ENCODE data around the gene CTSV. TPM values are rescaled to one million over a fixed set of nuclear protein-coding genes. Genes with fewer than 3 reads are reported as not detected.
"Not testable (repeated sequence)": the region's sequence is repeated elsewhere in the genome, so short reads cannot be mapped to it uniquely, and the experiment has no call there.

CTSV gene
- total and polyA plus RNA-seq, 2 donors (not counting 1 experiment from before 2014, with no cell fraction given): 0.25 to 0.66 TPM

- not testable (repeated sequence) for H3K9me3 ChIP-seq (ENCODE audit: control insufficient read depth, insufficient read depth, low read depth, low read length); H4K20me1 ChIP-seq (ENCODE audit: control insufficient read depth, extremely low read depth, insufficient read depth, low read length); H3K27me3 ChIP-seq (ENCODE audit: control insufficient read depth, insufficient read depth, low read length); H3K79me2 ChIP-seq (ENCODE audit: control insufficient read depth, insufficient read depth, low read length); H3K36me3 ChIP-seq (ENCODE audit: control insufficient read depth, insufficient read depth, low read length); H3K4me1 ChIP-seq (ENCODE audit: control insufficient read depth, extremely low read depth, insufficient read depth, low read length)
- peak overlapping the region; percentile 82 for H2AFZ ChIP-seq (ENCODE audit: low read length)
- peak overlapping the region; percentile 78 for H3K4me2 ChIP-seq (ENCODE audit: extremely low read depth, insufficient read depth, low read length)
- peak overlapping the region; percentile 67 for H3K27ac ChIP-seq (ENCODE audit: insufficient read depth, low read length)
- peak; percentile 65 to 74 for DNase-seq (ENCODE audit: low read depth in 2 of 2)
- H3K4me3 ChIP-seq (replicated peaks in 1 of 4; ENCODE audit: control extremely low read depth in 1 of 4, insufficient read depth in 1 of 4, low read depth in 3 of 4, low read length in 4 of 4): peak overlapping the region; percentile 54 to 64 (median 57)
- H3K9ac ChIP-seq (ENCODE audit: insufficient read depth, low read length): peak overlapping the region; percentile 42
These were observed 25.5 kb downstream of the CTSV start for GRCh38 chr9:97013151-97014132.

GRCh38 chr9:97012617-97013016 lies 26.3 kb downstream of the CTSV start:
- H3K27me3 ChIP-seq (ENCODE audit: control insufficient read depth, insufficient read depth, low read length); H2AFZ ChIP-seq (ENCODE audit: low read length); H4K20me1 ChIP-seq (ENCODE audit: control insufficient read depth, extremely low read depth, insufficient read depth, low read length); H3K4me2 ChIP-seq (ENCODE audit: extremely low read depth, insufficient read depth, low read length); H3K4me1 ChIP-seq (ENCODE audit: control insufficient read depth, extremely low read depth, insufficient read depth, low read length); H3K9me3 ChIP-seq (ENCODE audit: control insufficient read depth, insufficient read depth, low read depth, low read length); H3K79me2 ChIP-seq (ENCODE audit: control insufficient read depth, insufficient read depth, low read length); H3K36me3 ChIP-seq (ENCODE audit: control insufficient read depth, insufficient read depth, low read length); H3K27ac ChIP-seq (ENCODE audit: insufficient read depth, low read length): not testable (repeated sequence)
- peak overlapping the region; percentile 36 to 73 (median 57) for H3K4me3 ChIP-seq (replicated peaks in 1 of 4; ENCODE audit: control extremely low read depth in 1 of 4, insufficient read depth in 1 of 4, low read depth in 3 of 4, low read length in 4 of 4)
- DNase-seq (ENCODE audit: low read depth in 2 of 2): peak; percentile 5 to 15
- H3K9ac ChIP-seq (ENCODE audit: insufficient read depth, low read length): peak overlapping the region; percentile 26

- not testable (repeated sequence) for H3K9ac ChIP-seq (ENCODE audit: insufficient read depth, low read length); H2AFZ ChIP-seq (ENCODE audit: low read length); H3K4me3 ChIP-seq (replicated peaks in 1 of 4; ENCODE audit: control extremely low read depth in 1 of 4, insufficient read depth in 1 of 4, low read depth in 3 of 4, low read length in 4 of 4); H3K27me3 ChIP-seq (ENCODE audit: control insufficient read depth, insufficient read depth, low read length); H3K36me3 ChIP-seq (ENCODE audit: control insufficient read depth, insufficient read depth, low read length); H3K27ac ChIP-seq (ENCODE audit: insufficient read depth, low read length); DNase-seq (ENCODE audit: low read depth in 2 of 2); H3K4me1 ChIP-seq (ENCODE audit: control insufficient read depth, extremely low read depth, insufficient read depth, low read length); H3K9me3 ChIP-seq (ENCODE audit: control insufficient read depth, insufficient read depth, low read depth, low read length); H4K20me1 ChIP-seq (ENCODE audit: control insufficient read depth, extremely low read depth, insufficient read depth, low read length); H3K4me2 ChIP-seq (ENCODE audit: extremely low read depth, insufficient read depth, low read length)
- H3K79me2 ChIP-seq (ENCODE audit: control insufficient read depth, insufficient read depth, low read length): peaks cover 21% of the 10 kb centered on the region
These were observed 36.7 kb downstream of the CTSV start for GRCh38 chr9:97002195-97002594.

- H3K4me3 ChIP-seq (replicated peaks in 1 of 4; ENCODE audit: control extremely low read depth in 1 of 4, insufficient read depth in 1 of 4, low read depth in 3 of 4, low read length in 4 of 4); H4K20me1 ChIP-seq (ENCODE audit: control insufficient read depth, extremely low read depth, insufficient read depth, low read length): not testable (repeated sequence)
These were observed 37.6 kb downstream of the CTSV start for GRCh38 chr9:97001338-97001737.

GRCh38 chr9:97000139-97000787 lies 38.7 kb downstream of the CTSV start:
- H2AFZ ChIP-seq (ENCODE audit: low read length); H3K4me3 ChIP-seq (replicated peaks in 1 of 4; ENCODE audit: control extremely low read depth in 1 of 4, insufficient read depth in 1 of 4, low read depth in 3 of 4, low read length in 4 of 4); H3K36me3 ChIP-seq (ENCODE audit: control insufficient read depth, insufficient read depth, low read length); H3K27ac ChIP-seq (ENCODE audit: insufficient read depth, low read length); H3K9me3 ChIP-seq (ENCODE audit: control insufficient read depth, insufficient read depth, low read depth, low read length); H3K9ac ChIP-seq (ENCODE audit: insufficient read depth, low read length); H3K27me3 ChIP-seq (ENCODE audit: control insufficient read depth, insufficient read depth, low read length); H3K4me2 ChIP-seq (ENCODE audit: extremely low read depth, insufficient read depth, low read length); DNase-seq (ENCODE audit: low read depth in 2 of 2); H3K4me1 ChIP-seq (ENCODE audit: control insufficient read depth, extremely low read depth, insufficient read depth, low read length); H4K20me1 ChIP-seq (ENCODE audit: control insufficient read depth, extremely low read depth, insufficient read depth, low read length): not testable (repeated sequence)
- peaks cover 18% of the 10 kb centered on the region for H3K79me2 ChIP-seq (ENCODE audit: control insufficient read depth, insufficient read depth, low read length)

More at GRCh38 chr9:97001338-97001737, 37.6 kb downstream of the CTSV start:
- H3K27me3 ChIP-seq (ENCODE audit: control insufficient read depth, insufficient read depth, low read length); H3K4me1 ChIP-seq (ENCODE audit: control insufficient read depth, extremely low read depth, insufficient read depth, low read length); H2AFZ ChIP-seq (ENCODE audit: low read length); H3K4me2 ChIP-seq (ENCODE audit: extremely low read depth, insufficient read depth, low read length); DNase-seq (ENCODE audit: low read depth in 2 of 2); H3K27ac ChIP-seq (ENCODE audit: insufficient read depth, low read length); H3K9ac ChIP-seq (ENCODE audit: insufficient read depth, low read length); H3K36me3 ChIP-seq (ENCODE audit: control insufficient read depth, insufficient read depth, low read length); H3K9me3 ChIP-seq (ENCODE audit: control insufficient read depth, insufficient read depth, low read depth, low read length): not testable (repeated sequence)
- H3K79me2 ChIP-seq (ENCODE audit: control insufficient read depth, insufficient read depth, low read length): peaks cover 21% of the 10 kb centered on the region

GRCh38 chr9:96999733-97000132 lies 39.2 kb downstream of the CTSV start:
- H3K4me3 ChIP-seq (replicated peaks in 1 of 4; ENCODE audit: control extremely low read depth in 1 of 4, insufficient read depth in 1 of 4, low read depth in 3 of 4, low read length in 4 of 4); H3K27ac ChIP-seq (ENCODE audit: insufficient read depth, low read length); H3K4me1 ChIP-seq (ENCODE audit: control insufficient read depth, extremely low read depth, insufficient read depth, low read length); H3K4me2 ChIP-seq (ENCODE audit: extremely low read depth, insufficient read depth, low read length); H3K27me3 ChIP-seq (ENCODE audit: control insufficient read depth, insufficient read depth, low read length); H3K9ac ChIP-seq (ENCODE audit: insufficient read depth, low read length); H4K20me1 ChIP-seq (ENCODE audit: control insufficient read depth, extremely low read depth, insufficient read depth, low read length); DNase-seq (ENCODE audit: low read depth in 2 of 2); H2AFZ ChIP-seq (ENCODE audit: low read length); H3K36me3 ChIP-seq (ENCODE audit: control insufficient read depth, insufficient read depth, low read length); H3K9me3 ChIP-seq (ENCODE audit: control insufficient read depth, insufficient read depth, low read depth, low read length): not testable (repeated sequence)
- peaks cover 18% of the 10 kb centered on the region for H3K79me2 ChIP-seq (ENCODE audit: control insufficient read depth, insufficient read depth, low read length)
